Measurements from ENCODE around the gene GUCY2C.
A peak's percentile ranks its signal among the peaks of the same experiment; 100 is the strongest.
"Not testable (repeated sequence)": the region's sequence is repeated elsewhere in the genome, so short reads cannot be mapped to it uniquely, and the experiment has no call there.

The GUCY2C gene

GRCh38 chr12:14696265-14696741, at the start of gene GUCY2C:
Gene GUCY2C (minus strand): TSS chr12:14696599. CDS start chr12:14696448, 151 bp downstream.
- no peak for DNase-seq

- DNase-seq, result no peak
These were observed 46.7 kb upstream of the GUCY2C start for GRCh38 chr12:14743061-14743460.

- DNase-seq, result no peak
These were observed 45.5 kb upstream of the GUCY2C start for GRCh38 chr12:14741942-14742341.

GRCh38 chr12:14741153-14741552, 44.8 kb upstream of the GUCY2C start:
- no peak for DNase-seq

- DNase-seq, result not testable (repeated sequence)
These were observed 40.0 kb upstream of the GUCY2C start for GRCh38 chr12:14736441-14736840.

GRCh38 chr12:14731821-14732220, 35.4 kb upstream of the GUCY2C start:
- no peak for DNase-seq

GRCh38 chr12:14729586-14729985, 33.2 kb upstream of the GUCY2C start:
- no peak for DNase-seq

GRCh38 chr12:14723763-14724162, 27.4 kb upstream of the GUCY2C start:
- DNase-seq, result peak; percentile 62

GRCh38 chr12:14716848-14717444, 20.5 kb upstream of the GUCY2C start:
- DNase-seq, result peak; percentile 40

GRCh38 chr12:14714437-14714836, 18.0 kb upstream of the GUCY2C start:
- DNase-seq, result peak; percentile 27

GRCh38 chr12:14710632-14711320, 14.4 kb upstream of the GUCY2C start:
- no peak for DNase-seq

- no peak for DNase-seq
These were observed 5.6 kb upstream of the GUCY2C start for GRCh38 chr12:14701809-14702568.

- DNase-seq, result no peak
These were observed 4.5 kb upstream of the GUCY2C start for GRCh38 chr12:14700935-14701334.

GRCh38 chr12:14699923-14700322, 3.5 kb upstream of the GUCY2C start:
- DNase-seq, result no peak

- DNase-seq, result no peak
These were observed 2.2 kb upstream of the GUCY2C start for GRCh38 chr12:14698555-14698954.

GRCh38 chr12:14695715-14696141, 671 bp downstream of the GUCY2C start:
- DNase-seq, result no peak

- no peak for DNase-seq
These were observed 1.4 kb downstream of the GUCY2C start for GRCh38 chr12:14694970-14695369.

GRCh38 chr12:14694145-14694714, 2.2 kb downstream of the GUCY2C start:
- DNase-seq, result no peak

GRCh38 chr12:14693116-14693515, 3.3 kb downstream of the GUCY2C start:
- no peak for DNase-seq

- peak; percentile 77 for DNase-seq
These were observed 4.8 kb downstream of the GUCY2C start for GRCh38 chr12:14691560-14691959.

GRCh38 chr12:14689996-14690395, 6.4 kb downstream of the GUCY2C start:
- no peak for DNase-seq

- no peak for DNase-seq
These were observed 7.3 kb downstream of the GUCY2C start for GRCh38 chr12:14689144-14689543.

GRCh38 chr12:14682231-14682630, 14.2 kb downstream of the GUCY2C start:
- not testable (repeated sequence) for DNase-seq

Measured in RPMI8226 (cell line).